K562 (cell line): ENCODE data around the gene CCNY. TPM values are rescaled to one million over a fixed set of nuclear protein-coding genes. Genes with fewer than 3 reads are reported as not detected.

Experiments
- ATAC-seq: fragments of 200-7000 bp; cut with Tn5 transposase; 3 replicates; pipeline ENCODE4 v1.9.1; 2020; ENCODE audit warnings: moderate library complexity
- BruUV-seq: library from RNA; stranded (reverse); fragments of 400-500 nt; replicated peaks from 2 replicates; lab custom pipeline; 2021; lab: Mats Ljungman, UMichigan
- CTCF ChIA-PET: fragments of 300-600 bp; formaldehyde crosslinking; extraction: SDS; loops from one replicate; lab custom pipeline; 2021; ENCODE audit warnings: low intra/inter-chr PET ratio; lab: Yijun Ruan, JAX
- POLR2A ChIA-PET: fragments of 300-600, 350-650 bp; sonication (Branson Sonifier 250); formaldehyde crosslinking; extraction: SDS; loops from one replicate; lab custom pipeline; 2021; ENCODE audit warnings: antibody characterized with exemption, inconsistent platforms; lab: Yijun Ruan, JAX
- DNase-seq, 4 experiments: peaks; one replicate each; pipeline versions ENCODE4 v3.0.0 to v3.0.0-alpha.2; 2011 to 2018; ENCODE audit warnings: low spot score in 3 of 4, mixed read lengths in 3 of 4; ENCODE audit errors: extremely low read depth in 1 of 4
- FAIRE-seq: peaks from 2 replicates; lab custom pipeline; 2011; peaks lifted over from hg19 to GRCh38; lab: Jason Lieb, UNC
- H2AFZ ChIP-seq: 2 replicates; pipeline ENCODE4 v1.6.0; 2011; ENCODE audit warnings: low read depth, low read length, control low read depth, inconsistent platforms
- H3K27ac ChIP-seq: fragments of 200-600 bp; 3 replicates; pipeline ENCODE4 v1.8.0; 2011; ENCODE audit warnings: low read depth, mild to moderate bottlenecking, control low read depth, inconsistent platforms, low read length, moderate library complexity, mixed read lengths; ENCODE audit errors: extremely low read depth
- H3K27me3 ChIP-seq, 2 experiments: fragments of 300-600 bp in 1 of 2; 2 replicates in 1 of 2; 3 replicates in 1 of 2; pipeline versions ENCODE4 v1.6.0 to v1.8.0; 2011; ENCODE audit warnings: inconsistent platforms in 2 of 2, low read length in 2 of 2, mild to moderate bottlenecking in 1 of 2, mixed read lengths in 1 of 2, moderate library complexity in 1 of 2; ENCODE audit not compliant: control insufficient read depth in 2 of 2, insufficient read depth in 2 of 2
- H3K36me3 ChIP-seq: fragments of 300-600 bp; 3 replicates; pipeline ENCODE4 v1.8.0; 2011; ENCODE audit warnings: mild to moderate bottlenecking, low read length, inconsistent platforms; ENCODE audit not compliant: control insufficient read depth, insufficient read depth
- H3K4me1 ChIP-seq, 2 experiments: fragments of 200-600 bp in 1 of 2; replicated peaks in 1 of 2; 2 replicates in 1 of 2; 3 replicates in 1 of 2; pipeline versions ENCODE4 v1.5.1 to v1.8.0; 2011; ENCODE audit warnings: inconsistent platforms in 2 of 2, low read length in 2 of 2, mild to moderate bottlenecking in 1 of 2, mixed read lengths in 1 of 2, moderate library complexity in 1 of 2; ENCODE audit not compliant: control insufficient read depth in 2 of 2, insufficient read depth in 2 of 2
- H3K4me2 ChIP-seq: 2 replicates; pipeline ENCODE4 v1.6.1; 2011; ENCODE audit warnings: low read length, control low read depth, inconsistent platforms, mixed read lengths; ENCODE audit not compliant: insufficient read depth
- H3K4me3 ChIP-seq: fragments of 200-600 bp; sonication (generic), shearing (Covaris generic); 2 replicates; pipeline ENCODE4 v1.5.1; 2016; ENCODE audit warnings: control low read depth, inconsistent platforms
- H3K79me2 ChIP-seq: fragments of 200-600 bp; 3 replicates; pipeline ENCODE4 v1.8.0; 2011; ENCODE audit warnings: low read length, inconsistent platforms; ENCODE audit not compliant: control insufficient read depth, insufficient read depth
- H3K9ac ChIP-seq, 2 experiments: 2 replicates each; pipeline versions ENCODE4 v1.6.0 to v1.6.1; 2011; ENCODE audit warnings: low read depth in 2 of 2, low read length in 2 of 2, control low read depth in 1 of 2, inconsistent platforms in 1 of 2, mild to moderate bottlenecking in 1 of 2, mixed read lengths in 1 of 2; ENCODE audit not compliant: insufficient read depth in 1 of 2
- H3K9me1 ChIP-seq: one replicate; pipeline ENCODE4 v1.6.0; 2011; ENCODE audit warnings: inconsistent platforms, mild to moderate bottlenecking, low read length, moderate library complexity; ENCODE audit not compliant: control insufficient read depth, insufficient read depth
- H3K9me3 ChIP-seq: replicated peaks from 2 replicates; pipeline ENCODE4 v1.5.1; 2011; ENCODE audit warnings: low read depth, low read length, inconsistent platforms; ENCODE audit not compliant: control insufficient read depth, insufficient read depth
- H4K20me1 ChIP-seq: replicated peaks from 2 replicates; pipeline ENCODE4 v1.6.1; 2011; ENCODE audit warnings: low read length, inconsistent platforms, mixed read lengths; ENCODE audit not compliant: control insufficient read depth, insufficient read depth
- ATF1 ChIP-seq, 2 experiments: fragments of 450-650 bp in 1 of 2; IDR thresholded peaks; 2 replicates each; pipeline ENCODE4 v1.6.1; 2016; ENCODE audit warnings: missing compliant biosample characterization in 1 of 2, missing genetic modification characterization in 1 of 2
- CBX3 ChIP-seq, 2 experiments: IDR thresholded peaks; 1 replicate in 1 of 2; 2 replicates in 1 of 2; pipeline ENCODE4 v1.6.1; 2012; ENCODE audit warnings: inconsistent platforms in 2 of 2, low read length in 2 of 2, borderline replicate concordance in 1 of 2, control low read depth in 1 of 2
- DMBX1 ChIP-seq: fragments of 250-450 bp; sonication (Bioruptor Pico); IDR thresholded peaks from 2 replicates; pipeline ENCODE4 v1.8.0; 2022; ENCODE audit warnings: inconsistent platforms, mild to moderate bottlenecking, moderate library complexity, borderline replicate concordance
- GABPB2 ChIP-seq: fragments of 250-450 bp; sonication (Bioruptor Pico); conservative IDR thresholded peaks from 2 replicates; pipeline ENCODE4 v1.5.1; 2021; ENCODE audit warnings: mild to moderate bottlenecking
- JUND ChIP-seq, 2 experiments: IDR thresholded peaks; 2 replicates in 1 of 2; 3 replicates in 1 of 2; pipeline ENCODE4 v1.6.1; 2011; ENCODE audit warnings: borderline replicate concordance in 2 of 2, low read depth in 2 of 2, low read length in 2 of 2, improper control_type of control experiment in 1 of 2, missing biosample characterization in 1 of 2, missing genetic modification characterization in 1 of 2, missing genetic modification reagents in 1 of 2
- KHSRP ChIP-seq: fragments of 450-650 bp; IDR thresholded peaks from 2 replicates; pipeline ENCODE4 v1.6.1; 2017
- MAX ChIP-seq: sonication (generic); formaldehyde crosslinking; IDR thresholded peaks from 2 replicates; pipeline ENCODE4 v1.9.0; 2022; ENCODE audit warnings: mild to moderate bottlenecking, missing genetic modification reagents
- MTA3 ChIP-seq: fragments of 450-650 bp; formaldehyde crosslinking; IDR thresholded peaks from 2 replicates; pipeline ENCODE4 v1.6.1; 2017; ENCODE audit warnings: mild to moderate bottlenecking, borderline replicate concordance
- POLR2H ChIP-seq: IDR thresholded peaks from 2 replicates; pipeline ENCODE4 v1.6.1; 2016; ENCODE audit warnings: missing genetic modification characterization, low read depth, mild to moderate bottlenecking, control low read depth, missing compliant biosample characterization, moderate library complexity
- RFX1 ChIP-seq: fragments of 450-650 bp; IDR thresholded peaks from 2 replicates; pipeline ENCODE4 v1.6.1; 2016; ENCODE audit warnings: mild to moderate bottlenecking, moderate library complexity
- SAFB2 ChIP-seq: fragments of 200-400 bp; formaldehyde crosslinking; IDR thresholded peaks from 2 replicates; pipeline ENCODE4 v1.6.1; 2018; ENCODE audit warnings: borderline replicate concordance, low read length, low read depth, moderate library complexity; ENCODE audit not compliant: severe bottlenecking
- TAF1 ChIP-seq: IDR thresholded peaks from 2 replicates; pipeline ENCODE4 v1.6.1; 2011; ENCODE audit warnings: mild to moderate bottlenecking, low read length, moderate library complexity; ENCODE audit not compliant: insufficient read depth, control insufficient read depth, severe bottlenecking; ENCODE audit errors: extremely low read depth
- UBTF ChIP-seq, 2 experiments: IDR thresholded peaks; 2 replicates each; pipeline ENCODE4 v1.6.1; 2012; ENCODE audit warnings: improper control_type of control experiment in 2 of 2, low read depth in 2 of 2, low read length in 2 of 2, borderline replicate concordance in 1 of 2
- XRCC3 ChIP-seq: fragments of 450-650 bp; IDR thresholded peaks from 2 replicates; pipeline ENCODE4 v1.6.1; 2017; ENCODE audit warnings: mild to moderate bottlenecking, moderate library complexity
- ZNF217 ChIP-seq: sonication (generic); formaldehyde crosslinking; IDR thresholded peaks from 2 replicates; pipeline ENCODE4 v1.8.0; 2022; ENCODE audit warnings: mild to moderate bottlenecking, missing genetic modification reagents
- ZNF551 ChIP-seq: fragments of 250-450 bp; sonication (Bioruptor Pico); IDR thresholded peaks from 2 replicates; pipeline ENCODE4 v1.5.0; 2021; ENCODE audit warnings: mild to moderate bottlenecking, moderate library complexity
- WGBS: fragments of 100-300 bp; shearing (Covaris generic); methylation state at CpG from one replicate; pipeline ENCODE4 v1.1.6; 2016; ENCODE audit warnings: low coverage, mixed read lengths; ENCODE audit not compliant: insufficient coverage; ENCODE audit errors: missing lambda C conversion rate; 5-methylcytosine and 5-hydroxymethylcytosine counted together
- in situ Hi-C: fragments of 300-500 bp; cut with MboI; formaldehyde crosslinking; loops from 4 replicates; pipeline ENCODE4 v1.15.0; 2018; ENCODE audit warnings: inconsistent platforms, mixed read lengths
- intact Hi-C: fragments of 100-400 bp; cut with micrococcal nuclease; formaldehyde crosslinking; loops from 2 replicates; pipeline ENCODE4 v1.14.2; 2022
- polyA plus RNA-seq, 8 experiments: library from polyadenylated mRNA; depleted of rRNA in 4 of 8; stranded (reverse) in 5 of 8; unstranded in 3 of 8; fragments of >200 nt; fragmentation: Nextera tagmentation in 2 of 8; fragmentation: Illumina TruSeq in 1 of 8; extraction: Ambion mirVana in 2 of 8; extraction: Trizol in 1 of 8; gene quantifications; 2 replicates each; pipeline versions ENCODE4 v1.2.1 to v1.2.3, GENCODE V29; 2011 to 2014; ENCODE audit warnings: inconsistent platforms in 1 of 8, missing spikeins in 1 of 8
- total RNA-seq, 7 experiments: library from RNA; depleted of rRNA in 6 of 7; stranded (reverse); fragments of >200 nt in 6 of 7; fragmentation: Illumina TruSeq in 2 of 7; extraction: Trizol in 2 of 7; gene quantifications; 2 replicates each; pipeline versions ENCODE4 v1.2.1 to v1.2.3, GENCODE V29; 2011 to 2021; ENCODE audit warnings: low replicate concordance in 1 of 7

Gene CCNY
- total and polyA plus RNA-seq, 9 of the 15 experiments (the other 6 are each of a cell fraction or from before 2014, with no cell fraction given) = 8.4 to 109 (median 38.6) TPM

DNA sequence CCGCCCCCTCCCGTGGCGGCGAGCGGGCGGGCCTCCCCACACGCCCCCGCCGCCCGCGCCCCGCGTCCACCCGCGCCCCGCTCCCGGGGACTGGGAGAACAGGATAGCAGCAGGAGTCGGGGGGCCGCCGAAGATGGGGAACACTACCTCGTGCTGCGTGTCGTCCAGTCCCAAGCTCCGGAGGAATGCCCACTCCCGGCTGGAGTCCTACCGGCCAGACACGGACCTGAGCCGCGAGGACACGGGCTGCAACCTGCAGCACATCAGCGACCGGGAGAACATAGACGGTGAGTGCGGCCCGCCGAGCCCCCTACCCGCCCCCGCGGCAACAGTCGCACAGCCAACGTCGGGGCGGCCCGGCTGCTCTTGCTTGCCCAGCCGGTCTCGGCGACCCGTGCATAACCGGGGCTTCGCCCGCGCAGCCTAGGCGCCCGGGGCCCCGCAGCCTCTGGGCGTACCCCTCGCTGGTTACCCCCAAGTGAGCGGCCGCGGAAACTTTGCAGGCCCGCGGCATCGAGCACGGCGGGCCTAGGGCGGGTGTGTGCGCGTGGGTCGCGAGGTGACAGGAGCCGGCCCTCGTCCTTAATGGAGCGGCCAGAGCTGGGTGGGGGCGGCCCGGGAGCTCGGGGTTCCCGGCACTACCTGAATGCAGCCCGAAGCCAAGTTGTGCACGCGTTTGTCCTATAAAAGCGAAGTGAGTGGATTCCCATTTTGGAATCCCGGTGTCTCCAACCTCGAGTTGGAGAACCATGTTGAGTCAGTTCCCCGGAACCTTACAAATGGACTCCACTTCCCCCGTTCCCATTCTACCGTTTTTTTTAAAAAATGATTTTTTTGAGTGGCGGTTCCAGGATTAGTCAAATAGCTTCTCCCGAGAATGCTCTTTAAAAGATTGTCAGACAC is 863 bp downstream of the CCNY start (continued):
- TF ChIP-seq TAF1 (peak; percentile 35), ZNF551 (CRISPR knock-in tag) (no peak), MAX (CRISPR knock-in tag) (peak; percentile 26; the same call in 1 of the 2 replicates), GABPB2 (CRISPR knock-in tag) (no peak), MTA3 (0 out of 2 replicates have a peak, but pooled peaks have one; percentile 51), DMBX1 (CRISPR knock-in tag) (no peak), POLR2H (tag) (no peak), KHSRP (no peak), ZNF217 (CRISPR knock-in tag) (no peak)
- TF ChIP-seq, all 486 proteins: peak for 40

DNA sequence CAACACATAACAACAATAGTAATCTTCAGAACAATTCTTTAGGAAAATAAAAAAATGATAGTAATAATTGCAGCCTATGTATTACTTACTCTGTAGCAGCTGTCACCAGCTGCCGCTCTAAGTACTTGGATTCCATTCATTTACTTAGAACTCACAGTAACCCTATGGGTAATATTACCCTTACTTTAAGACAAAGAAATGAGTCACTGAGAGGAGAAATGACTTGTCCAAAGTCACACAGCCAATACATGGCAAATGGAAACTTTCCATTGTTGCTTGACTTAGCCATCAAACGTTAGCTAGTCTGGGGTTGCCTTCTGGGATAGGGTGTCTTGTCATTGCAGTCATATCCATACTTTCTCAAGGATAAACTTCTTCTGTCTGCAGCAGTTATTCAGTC is 3.6 kb downstream of the CCNY start:
- H3K27ac ChIP-seq = no peak overlapping the region
- 32% methylated on average over 2 of the region's 2 CpGs for WGBS
- ChIA-PET CTCF (no interaction called here), POLR2A (interaction anchor here (3.8 kb wide), 1 partner anchor 11 kb away, joined by 19 read pairs; no protein-coding TSS in a partner anchor)
- no peak overlapping the region for H3K4me3 ChIP-seq
- H3K9me3 ChIP-seq = no peaks in the 10 kb centered on the region
- peaks cover 29% of the 10 kb centered on the region for H4K20me1 ChIP-seq
- H3K4me2 ChIP-seq = peak overlapping the region; percentile 48
- H3K9me1 ChIP-seq = peaks cover 5% of the 10 kb centered on the region
- H2AFZ ChIP-seq = no peak overlapping the region
- intact Hi-C loops = loop anchor here (2.0 to 5.0 kb wide), 2 partner anchors 39 to 72 kb away; no protein-coding TSS in a partner anchor
- H3K27me3 ChIP-seq = no peaks in the 10 kb centered on the region
- peaks cover 12 to 22% of the 10 kb centered on the region in 2 experiments; a peak in 4 of 5 replicates for H3K4me1 ChIP-seq
- in situ Hi-C loops = no loop called here
- H3K36me3 ChIP-seq = peaks cover 8% of the 10 kb centered on the region; the same call in 2 of the 3 replicates
- ATAC-seq (no peak), DNase-seq (peak in 1 of 4 experiments; percentile 46), FAIRE-seq (no peak)
- H3K79me2 ChIP-seq = peaks cover 90% of the 10 kb centered on the region
- BruUV-seq = no TSS peak
- 0 out of 4 replicates have a peak overlapping the region, but pooled peaks of 1 of the 2 experiments have one; percentile 6 for H3K9ac ChIP-seq
- TF ChIP-seq SAFB2 (no peak), ATF1 (CRISPR knock-in tag; IDR thresholded peaks at IDR 0.05) (no peak), ATF1 (tag; IDR thresholded peaks at IDR 0.05) (no peak), XRCC3 (no peak), UBTF (IDR thresholded peaks at IDR 0.05; ENCODE audit: borderline replicate concordance in 1 of 2, low read depth in 2 of 2, low read length in 2 of 2) (0 out of 4 replicates have a peak, but pooled peaks of 1 of the 2 experiments have one; percentile 20), JUND (IDR thresholded peaks at IDR 0.05; ENCODE audit: borderline replicate concordance, low read depth, low read length) (peak; percentile 35; the same call in 1 of the 2 replicates), JUND (tag; IDR thresholded peaks at IDR 0.05; ENCODE audit: borderline replicate concordance, low read depth, low read length) (peak; percentile 44; the same call in 1 of the 3 replicates), CBX3 (IDR thresholded peaks at IDR 0.05; ENCODE audit: borderline replicate concordance in 1 of 2, low read length in 2 of 2) (0 out of 3 replicates have a peak, but pooled peaks of 1 of the 2 experiments have one; percentile 18), RFX1 (no peak)
